H1 (cell line): ENCODE data around the gene TPT1. TPM values are rescaled to one million over a fixed set of nuclear protein-coding genes. Genes with fewer than 3 reads are reported as not detected.

Source experiments
- CTCF ChIA-PET: fragments of 300-600 bp; sonication (Branson Sonifier 250); formaldehyde crosslinking; loops from one replicate; lab custom pipeline; 2021; ENCODE audit not compliant: partially characterized antibody; lab: Charles Lee
- POLR2A ChIA-PET: fragments of 300-600 bp; sonication (Branson Sonifier 250); formaldehyde crosslinking; loops from one replicate; lab custom pipeline; 2021; ENCODE audit warnings: inconsistent platforms; ENCODE audit not compliant: partially characterized antibody; lab: Charles Lee
- DNase-seq, 2 experiments: peaks; one replicate each; pipeline versions ENCODE4 v3.0.0 to v3.0.0-alpha.2; 2010 to 2022; ENCODE audit warnings: low spot score in 2 of 2, low read depth in 1 of 2, mixed read lengths in 1 of 2
- FAIRE-seq: peaks from 2 replicates; lab custom pipeline; 2011; peaks lifted over from hg19 to GRCh38; lab: Jason Lieb, UNC
- H2AFZ ChIP-seq: 2 replicates; pipeline ENCODE4 v1.8.1; 2012; ENCODE audit warnings: low read length, inconsistent platforms
- H2AK5ac ChIP-seq: 2 replicates; pipeline ENCODE4 v1.6.1; 2013; ENCODE audit warnings: low read depth, low read length
- H2BK120ac ChIP-seq: replicated peaks from 2 replicates; pipeline ENCODE3; 2013; ENCODE audit warnings: low read depth, low read length, inconsistent platforms
- H2BK12ac ChIP-seq: 2 replicates; pipeline ENCODE4 v1.6.1; 2013; ENCODE audit warnings: low read depth, low read length
- H2BK15ac ChIP-seq: 2 replicates; pipeline ENCODE4 v1.6.1; 2013; ENCODE audit warnings: low read length
- H2BK20ac ChIP-seq: 2 replicates; pipeline ENCODE4 v1.6.1; 2013; ENCODE audit warnings: low read length
- H2BK5ac ChIP-seq: 2 replicates; pipeline ENCODE4 v1.6.1; 2013; ENCODE audit warnings: low read depth, low read length
- H3K14ac ChIP-seq: 2 replicates; pipeline ENCODE4 v1.6.1; 2013; ENCODE audit warnings: inconsistent platforms; ENCODE audit not compliant: insufficient read length
- H3K18ac ChIP-seq: 2 replicates; pipeline ENCODE4 v1.6.1; 2013; ENCODE audit warnings: low read length; ENCODE audit errors: extremely low read depth
- H3K23ac ChIP-seq: 2 replicates; pipeline ENCODE4 v1.6.1; 2013; ENCODE audit warnings: inconsistent platforms; ENCODE audit not compliant: insufficient read length
- H3K23me2 ChIP-seq: 2 replicates; pipeline ENCODE4 v1.6.1; 2013; ENCODE audit warnings: low read depth, low read length
- H3K27ac ChIP-seq: 2 replicates; pipeline ENCODE4 v1.6.1; 2011; ENCODE audit warnings: low read depth, low read length, inconsistent platforms
- H3K27me3 ChIP-seq, 4 experiments: replicated peaks in 1 of 4; 1 replicate in 1 of 4; 2 replicates in 3 of 4; pipeline versions ENCODE4 v1.6.1 to v1.8.1; 2011 to 2013; ENCODE audit warnings: low read length in 3 of 4, mild to moderate bottlenecking in 3 of 4, inconsistent platforms in 2 of 4, mixed read lengths in 2 of 4, moderate library complexity in 1 of 4; ENCODE audit not compliant: control insufficient read depth in 3 of 4, insufficient read depth in 3 of 4; ENCODE audit errors: extremely low read depth in 1 of 4
- H3K36me3 ChIP-seq, 4 experiments: 2 replicates each; pipeline versions ENCODE4 v1.6.1 to v1.8.1; 2011 to 2013; ENCODE audit warnings: mild to moderate bottlenecking in 4 of 4, low read length in 3 of 4, moderate library complexity in 2 of 4, control low read depth in 1 of 4, inconsistent platforms in 1 of 4; ENCODE audit not compliant: insufficient read depth in 4 of 4, control insufficient read depth in 2 of 4
- H3K4ac ChIP-seq: replicated peaks from 2 replicates; pipeline ENCODE3; 2013; ENCODE audit warnings: low read length, low read depth, mixed read lengths, inconsistent platforms; ENCODE audit not compliant: insufficient read length
- H3K4me1 ChIP-seq, 4 experiments: replicated peaks in 1 of 4; 1 replicate in 1 of 4; 2 replicates in 3 of 4; pipeline versions ENCODE4 v1.6.1 to v1.8.1; 2011 to 2013; ENCODE audit warnings: low read length in 3 of 4, inconsistent platforms in 2 of 4, mixed read lengths in 1 of 4; ENCODE audit not compliant: insufficient read depth in 4 of 4, control insufficient read depth in 3 of 4
- H3K4me2 ChIP-seq, 2 experiments: 2 replicates each; pipeline versions ENCODE4 v1.6.1 to v1.8.1; 2011 to 2013; ENCODE audit warnings: low read depth in 2 of 2, low read length in 2 of 2, control low read depth in 1 of 2, inconsistent platforms in 1 of 2, mild to moderate bottlenecking in 1 of 2; ENCODE audit not compliant: insufficient read depth in 1 of 2
- H3K4me3 ChIP-seq, 4 experiments: fragments of 200-600, 300-600 bp in 1 of 4; sonication (generic), shearing (Covaris generic), sonication (Bioruptor Twin) in 1 of 4; 2 replicates each; pipeline versions ENCODE4 v1.5.1 to v1.8.1; 2011 to 2016; ENCODE audit warnings: low read length in 4 of 4, low read depth in 3 of 4, control low read depth in 2 of 4, inconsistent platforms in 2 of 4, mild to moderate bottlenecking in 2 of 4, mixed read lengths in 1 of 4, moderate library complexity in 1 of 4; ENCODE audit not compliant: insufficient read depth in 2 of 4; ENCODE audit errors: extremely low read depth in 1 of 4
- H3K56ac ChIP-seq: replicated peaks from 2 replicates; pipeline ENCODE3; 2013; ENCODE audit warnings: low read depth, mild to moderate bottlenecking, mixed read lengths, low read length, inconsistent platforms; ENCODE audit not compliant: insufficient read length
- H3K79me1 ChIP-seq: 2 replicates; pipeline ENCODE4 v1.6.1; 2013; ENCODE audit warnings: low read depth, low read length, control low read depth
- H3K79me2 ChIP-seq, 2 experiments: 2 replicates each; pipeline versions ENCODE4 v1.6.1 to v1.8.1; 2012 to 2013; ENCODE audit warnings: low read length in 2 of 2, mild to moderate bottlenecking in 2 of 2, inconsistent platforms in 1 of 2; ENCODE audit not compliant: insufficient read depth in 2 of 2, control insufficient read depth in 1 of 2
- H3K9ac ChIP-seq, 4 experiments: replicated peaks in 1 of 4; 1 replicate in 1 of 4; 2 replicates in 3 of 4; pipeline versions ENCODE4 v1.6.1 to v1.8.1; 2011 to 2013; ENCODE audit warnings: low read depth in 3 of 4, low read length in 3 of 4, control low read depth in 2 of 4, mild to moderate bottlenecking in 2 of 4, moderate library complexity in 2 of 4, inconsistent platforms in 1 of 4; ENCODE audit errors: extremely low read depth in 1 of 4
- H3K9me3 ChIP-seq, 2 experiments: 2 replicates each; pipeline versions ENCODE4 v1.6.1 to v1.8.1; 2012 to 2013; ENCODE audit warnings: mild to moderate bottlenecking in 2 of 2, moderate library complexity in 2 of 2, control low read depth in 1 of 2, inconsistent platforms in 1 of 2, low read depth in 1 of 2, low read length in 1 of 2, mixed read lengths in 1 of 2; ENCODE audit not compliant: insufficient read depth in 2 of 2
- H4K20me1 ChIP-seq, 2 experiments: replicated peaks in 1 of 2; 2 replicates each; pipeline versions ENCODE3 to v1.8.1; 2011 to 2013; ENCODE audit warnings: inconsistent platforms in 2 of 2, low read length in 2 of 2, mild to moderate bottlenecking in 1 of 2; ENCODE audit not compliant: insufficient read depth in 2 of 2, control insufficient read depth in 1 of 2
- H4K5ac ChIP-seq: 2 replicates; pipeline ENCODE4 v1.6.1; 2013; ENCODE audit warnings: low read length, low read depth, mixed read lengths, inconsistent platforms; ENCODE audit not compliant: insufficient read length
- H4K8ac ChIP-seq: 2 replicates; pipeline ENCODE4 v1.8.0; 2013; ENCODE audit warnings: mild to moderate bottlenecking, moderate library complexity, low read length, inconsistent platforms; ENCODE audit not compliant: insufficient read depth; ENCODE audit errors: extremely low read depth
- H4K91ac ChIP-seq: replicated peaks from 2 replicates; pipeline ENCODE3; 2013; ENCODE audit warnings: low read length, mixed read lengths, inconsistent platforms; ENCODE audit not compliant: insufficient read length
- BCL11A ChIP-seq, 2 experiments: IDR thresholded peaks; one replicate each; pipeline ENCODE4 v1.6.1; 2011; ENCODE audit warnings: low read depth in 2 of 2, low read length in 2 of 2, mild to moderate bottlenecking in 2 of 2
- CBX5 ChIP-seq: fragments of 300-800, 300-1000 bp; sonication (generic); IDR thresholded peaks from 2 replicates; pipeline ENCODE4 v1.7.1; 2016; ENCODE audit warnings: antibody characterized with exemption, low read length, low read depth
- CBX8 ChIP-seq: fragments of 300-800, 300-1000 bp; sonication (generic); IDR thresholded peaks from 2 replicates; pipeline ENCODE4 v1.7.1; 2016; ENCODE audit warnings: low read depth, low read length, borderline replicate concordance
- EP300 ChIP-seq, 2 experiments: IDR thresholded peaks; 1 replicate in 1 of 2; 2 replicates in 1 of 2; pipeline ENCODE4 v1.6.1; 2011 to 2012; ENCODE audit warnings: low read depth in 2 of 2, low read length in 2 of 2, mild to moderate bottlenecking in 2 of 2, borderline replicate concordance in 1 of 2, inconsistent platforms in 1 of 2, moderate library complexity in 1 of 2
- EZH2 ChIP-seq: fragments of 200-600 bp; sonication (generic); IDR thresholded peaks from 2 replicates; pipeline ENCODE4 v1.7.1; 2012; ENCODE audit warnings: low read depth, mild to moderate bottlenecking, moderate library complexity, low read length, inconsistent platforms; ENCODE audit not compliant: severe bottlenecking
- HDAC2 ChIP-seq, 2 experiments: fragments of 300-600 bp in 1 of 2; sonication (generic) in 1 of 2; IDR thresholded peaks; 2 replicates each; pipeline ENCODE4 v1.6.1; 2011 to 2012; ENCODE audit warnings: low read depth in 2 of 2, low read length in 2 of 2, mild to moderate bottlenecking in 2 of 2, moderate library complexity in 2 of 2, borderline replicate concordance in 1 of 2, inconsistent platforms in 1 of 2
- KDM5A ChIP-seq: fragments of 200-600 bp; IDR thresholded peaks from 2 replicates; pipeline ENCODE4 v1.7.1; 2012; ENCODE audit warnings: mild to moderate bottlenecking, low read length, inconsistent platforms, mixed read lengths
- POLR2AphosphoS5 ChIP-seq: IDR thresholded peaks from 2 replicates; pipeline ENCODE4 v1.6.1; 2011; ENCODE audit warnings: low read depth, low read length
- POU5F1 ChIP-seq: IDR thresholded peaks from 2 replicates; pipeline ENCODE4 v1.6.1; 2011; ENCODE audit warnings: low read depth, mild to moderate bottlenecking, low read length, moderate library complexity
- RBBP5 ChIP-seq: IDR thresholded peaks from 2 replicates; pipeline ENCODE4 v1.7.1; 2012; ENCODE audit warnings: low read depth, mild to moderate bottlenecking, inconsistent platforms, low read length, moderate library complexity, borderline replicate concordance
- SIN3A ChIP-seq, 2 experiments: IDR thresholded peaks in 1 of 2; conservative IDR thresholded peaks in 1 of 2; 2 replicates each; pipeline ENCODE4 v1.6.1; 2011 to 2012; ENCODE audit warnings: low read length in 2 of 2, improper control_type of control experiment in 1 of 2, low read depth in 1 of 2, mild to moderate bottlenecking in 1 of 2
- SP4 ChIP-seq: IDR thresholded peaks from 2 replicates; pipeline ENCODE4 v1.6.1; 2012; ENCODE audit warnings: low read length, inconsistent platforms
- WGBS, 2 experiments: shearing (Covaris generic) in 1 of 2; methylation state at CpG; one replicate each; pipeline versions ENCODE4 v1.1.6 to v1.1.7; 2013 to 2015; ENCODE audit warnings: low lambda C conversion rate in 2 of 2, mixed read lengths in 2 of 2, inconsistent platforms in 1 of 2, low coverage in 1 of 2, missing lambda C conversion rate in 1 of 2; ENCODE audit not compliant: insufficient replicate concordance in 2 of 2, insufficient coverage in 1 of 2, insufficient read length in 1 of 2; ENCODE audit errors: extremely low coverage in 1 of 2, missing lambda C conversion rate in 1 of 2; 5-methylcytosine and 5-hydroxymethylcytosine counted together
- polyA plus RNA-seq, 7 experiments: library from polyadenylated mRNA; depleted of rRNA in 3 of 7; stranded (reverse) in 5 of 7; unstranded in 2 of 7; fragments of >200 nt in 5 of 7; fragments of 200-250 nt in 2 of 7; gene quantifications; 1 replicate in 5 of 7; 2 replicates in 1 of 7; 4 replicates in 1 of 7; pipeline versions ENCODE4 v1.2.1 to v1.2.3, GENCODE V29; 2011 to 2013; ENCODE audit warnings: missing spikeins in 2 of 7, mixed read lengths in 2 of 7
- total RNA-seq: library from RNA; stranded (reverse); fragmentation: NEBNext Ultra II Directional; extraction: Animal tissue kit (Norgen Biotek cat#: 25700); gene quantifications from 2 replicates; pipeline ENCODE4 v1.2.1, GENCODE V29; 2021

The TPT1 gene
- total and polyA plus RNA-seq, 2 of the 8 experiments (the other 6 are each of a cell fraction or from before 2014, with no cell fraction given), result 2,245 to 2,279 TPM

- Histone ChIP-seq H3K56ac (no peak overlapping the region), H3K4me2 (no peak overlapping the region), H2BK12ac (no peak overlapping the region), H2AFZ (no peak overlapping the region), H4K5ac (no peak overlapping the region), H2BK20ac (no peak overlapping the region), H3K9ac (no peak overlapping the region), H3K9me3 (no peaks in the 10 kb centered on the region), H2BK5ac (no peak overlapping the region), H3K36me3 (no peaks in the 10 kb centered on the region), H3K14ac (no peak overlapping the region), H3K4ac (no peak overlapping the region), H3K27me3 (no peaks in the 10 kb centered on the region), H2BK120ac (no peak overlapping the region), H3K23ac (no peak overlapping the region), H3K79me2 (no peaks in the 10 kb centered on the region), H3K4me1 (no peaks in the 10 kb centered on the region), H4K91ac (no peak overlapping the region), H3K79me1 (no peaks in the 10 kb centered on the region), H2BK15ac (no peak overlapping the region), H3K23me2 (no peaks in the 10 kb centered on the region), H4K20me1 (no peaks in the 10 kb centered on the region), H3K27ac (no peak overlapping the region), H3K4me3 (no peak overlapping the region), H3K18ac (no peak overlapping the region), H4K8ac (no peak overlapping the region), H2AK5ac (no peak overlapping the region)
- ChIA-PET CTCF (interaction anchor here (0.6 to 1.0 kb wide), 3 partner anchors 47 to 677 kb away, joined by 3 to 4 read pairs (median 3); no protein-coding TSS in a partner anchor), POLR2A (interaction anchor here (0.6 to 17.8 kb wide), 6 partner anchors 9 to 1415 kb away, joined by 3 to 319 read pairs (median 6); partner anchors contain the start of gene TPT1)
- WGBS, 2 experiments, result 88% methylated on average over 9 of the region's 9 CpGs; no CpG with 5 or more reads in 1 of the 2 experiments
- DNase-seq (no peak), FAIRE-seq (no peak)
- TF ChIP-seq HDAC2 (IDR thresholded peaks at IDR 0.05; ENCODE audit: borderline replicate concordance in 1 of 2, low read depth in 2 of 2, low read length in 2 of 2), result no peak
- peak; percentile 56 for TF ChIP-seq POLR2AphosphoS5
- TF ChIP-seq SP4, result no peak
- TF ChIP-seq KDM5A, result no peak
- TF ChIP-seq BCL11A (IDR thresholded peaks at IDR 0.05; ENCODE audit: low read depth in 2 of 2, low read length in 2 of 2), result no peak
- no peak for TF ChIP-seq CBX8
- no peak for TF ChIP-seq EP300 (IDR thresholded peaks at IDR 0.05; ENCODE audit: borderline replicate concordance in 1 of 2, low read depth in 2 of 2, low read length in 2 of 2)
- TF ChIP-seq RBBP5, result no peak
- no peak for TF ChIP-seq POU5F1
- no peak for TF ChIP-seq SIN3A (conservative IDR thresholded peaks at IDR 0.05 in 1 of 2, IDR thresholded peaks at IDR 0.05 in 1 of 2; ENCODE audit: low read depth in 1 of 2, low read length in 2 of 2)
- TF ChIP-seq EZH2, result no peak
- TF ChIP-seq CBX5, result no peak
Measured at GRCh38 chr13:45327253-45327955, 13.6 kb downstream of the TPT1 start.
